Frontal cortex (tissue), 4 donors: ENCODE measurements around the gene TRAM2. TPM values are rescaled to one million over a fixed set of nuclear protein-coding genes. Genes with fewer than 3 reads are reported as not detected.

Source experiments
- DNase-seq, 2 donors: peaks; one replicate each; pipeline ENCODE4 v3.0.0; 2012; ENCODE audit warnings: low spot score in 2 of 2
- FAIRE-seq: peaks from 2 replicates; lab custom pipeline; 2012; peaks lifted over from hg19 to GRCh38; lab: Jason Lieb, UNC
- total RNA-seq: library from RNA; depleted of rRNA; stranded (reverse); fragments of >200 nt; gene quantifications from one replicate; pipeline ENCODE4 v1.2.3, GENCODE V29; 2014
- donor health status: control.
- donor health status: control.
- donor health status: control.

The TRAM2 gene
- total RNA-seq, 1 donor from 2014 or later, result 2.0 TPM

GRCh38 chr6:52535711-52536423 is 41.0 kb downstream of the TRAM2 start:
- no peak for FAIRE-seq
- DNase-seq, result no peak

- no peak for FAIRE-seq
- no peak for DNase-seq
These were observed 41.9 kb downstream of the TRAM2 start for GRCh38 chr6:52534966-52535390.

DNA sequence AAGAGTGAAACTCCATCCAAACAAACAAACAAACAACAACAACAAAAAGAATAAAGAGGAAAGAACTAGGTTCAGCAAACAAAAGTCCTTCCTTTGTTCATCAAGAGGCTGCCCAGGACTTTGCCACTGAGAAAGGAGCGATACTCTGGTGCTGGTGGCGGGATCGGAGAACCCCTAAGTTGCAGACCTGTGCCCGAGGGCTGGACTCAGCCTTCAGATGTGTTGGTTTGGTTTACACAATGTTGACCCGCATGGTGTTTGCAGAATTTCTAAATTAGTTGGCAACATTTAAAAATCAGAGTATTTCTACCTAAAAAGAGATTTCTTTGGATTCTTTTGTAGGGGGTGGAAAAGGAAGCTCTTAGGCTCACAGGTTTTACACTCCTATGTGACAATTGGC is 42.5 kb downstream of the TRAM2 start:
- FAIRE-seq, result no peak
- DNase-seq, result no peak

DNA sequence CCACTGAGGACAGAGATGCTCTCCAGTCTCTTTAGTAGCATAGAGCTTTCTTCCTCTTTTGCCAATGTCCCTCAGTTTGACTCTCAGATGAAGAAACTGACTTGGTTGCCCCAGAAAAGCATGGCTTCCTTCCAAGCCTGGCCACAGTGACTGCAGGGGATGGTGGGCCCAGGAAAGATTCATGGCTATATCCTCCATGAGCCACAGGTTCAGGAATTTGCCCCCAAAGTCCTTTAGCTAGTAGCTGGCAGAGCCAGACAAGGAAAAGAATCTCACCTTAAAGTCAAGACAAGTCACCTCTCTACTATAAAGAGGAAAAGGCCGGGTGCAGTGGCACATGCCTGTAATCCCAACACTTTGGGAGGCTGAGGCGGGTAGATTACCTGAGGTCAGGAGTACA is 43.4 kb downstream of the TRAM2 start:
- no peak for FAIRE-seq

DNA sequence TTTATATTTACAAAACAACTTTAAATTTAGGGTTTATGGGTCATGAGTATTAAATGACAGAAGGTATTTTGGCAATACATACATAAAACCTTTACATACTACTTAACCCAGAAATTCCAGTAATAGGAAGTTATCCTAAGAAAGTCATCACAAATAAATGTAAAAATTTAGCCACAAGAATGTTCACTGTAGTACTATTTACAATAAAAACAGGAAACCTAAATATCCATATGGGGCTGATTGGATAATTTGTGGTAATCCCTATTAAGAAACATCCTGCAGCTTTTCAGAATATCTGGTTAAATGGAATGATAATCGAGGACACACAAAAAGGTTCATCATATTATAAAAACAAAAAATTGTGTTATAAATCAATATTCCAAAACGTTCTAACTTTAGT is 44.4 kb downstream of the TRAM2 start:
- no peak for DNase-seq
- FAIRE-seq, result no peak

More for the DNA sequence above, 43.4 kb downstream of the TRAM2 start:
- no peak for DNase-seq

- FAIRE-seq, result no peak
- DNase-seq, result no peak
These were observed 45.0 kb downstream of the TRAM2 start for GRCh38 chr6:52531834-52532233.

DNA sequence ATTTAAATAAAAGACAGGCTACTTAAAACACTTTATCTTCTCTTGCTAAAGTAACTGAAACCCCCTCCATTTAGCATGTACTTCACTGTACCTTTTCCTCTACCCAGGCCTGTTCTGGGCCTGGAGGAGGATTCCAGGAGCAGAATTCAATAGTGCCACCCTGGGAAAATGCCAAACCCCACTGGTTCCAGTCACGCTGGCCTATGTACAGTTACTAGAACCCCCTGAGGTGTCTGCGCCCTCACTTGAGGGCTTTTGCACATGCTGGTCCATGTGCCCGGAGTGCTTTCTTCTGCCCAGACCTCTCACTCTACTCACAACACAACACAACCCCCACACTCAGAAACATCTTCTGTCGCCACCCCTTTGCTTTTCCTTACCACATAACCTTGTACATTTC is 45.5 kb downstream of the TRAM2 start:
- DNase-seq (no peak), FAIRE-seq (no peak)

- no peak for DNase-seq
- no peak for FAIRE-seq
These were observed 46.5 kb downstream of the TRAM2 start for GRCh38 chr6:52530351-52530750.

DNA sequence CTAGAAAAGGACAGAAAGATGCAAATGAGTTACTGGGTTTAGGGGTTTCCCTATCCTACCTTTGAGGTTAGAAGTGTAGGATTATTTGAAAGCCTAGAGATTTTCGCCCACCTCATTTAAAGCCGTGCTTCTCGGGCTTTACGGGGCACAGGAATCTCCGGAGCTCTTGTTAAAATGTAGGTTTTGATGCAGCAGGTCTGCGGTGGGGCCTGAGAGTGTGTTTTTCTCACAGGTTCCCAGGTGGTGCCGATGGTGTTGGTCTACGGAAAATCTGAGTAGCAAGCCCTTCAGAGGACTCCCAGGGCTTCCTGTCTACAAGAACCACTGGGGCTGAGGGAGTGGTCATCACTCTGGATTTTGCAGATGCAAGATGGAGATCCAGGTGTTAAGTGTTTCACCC is 47.5 kb downstream of the TRAM2 start:
- FAIRE-seq, result no peak

DNA sequence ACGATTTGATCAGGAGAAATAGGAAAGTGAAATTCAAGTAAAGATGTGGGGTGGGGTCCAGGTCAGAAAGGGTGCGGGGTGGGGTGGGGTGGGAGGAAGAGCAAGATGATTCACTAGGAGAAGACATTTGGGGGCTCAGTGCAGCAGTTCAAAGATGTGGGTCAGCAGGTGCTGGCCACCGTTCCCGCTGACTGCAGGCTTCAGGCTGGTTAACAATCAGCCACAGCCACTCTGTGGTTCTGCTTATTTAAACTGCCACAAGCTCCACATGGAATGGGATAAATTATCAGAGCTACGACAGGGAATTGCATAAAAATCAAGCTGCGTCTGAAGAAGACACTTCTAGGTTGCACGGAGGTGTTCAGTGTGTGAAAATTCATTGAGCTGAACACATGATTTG is 49.4 kb downstream of the TRAM2 start:
- FAIRE-seq, result no peak
- no peak for DNase-seq

More for the DNA sequence above, 47.5 kb downstream of the TRAM2 start:
- DNase-seq, result no peak

DNA sequence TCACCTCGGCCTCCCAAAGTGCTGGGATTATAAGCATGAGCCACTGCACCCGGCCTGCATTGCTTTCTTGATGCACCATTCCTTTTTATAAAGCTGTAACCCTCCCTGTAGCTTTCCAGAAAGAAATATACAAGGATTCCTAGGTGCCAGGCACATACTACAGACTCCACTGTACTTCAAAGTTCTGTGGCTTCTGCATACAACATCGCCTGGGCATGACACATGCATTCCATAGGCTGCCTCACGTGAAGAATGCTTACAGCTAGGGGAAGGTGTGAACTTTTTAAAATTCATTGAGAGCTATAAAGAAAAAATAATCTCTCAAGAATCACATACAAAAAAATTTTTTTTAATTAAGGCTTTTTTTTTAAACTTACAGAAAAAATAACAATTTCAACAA is 50.2 kb downstream of the TRAM2 start:
- FAIRE-seq, result no peak
- no peak for DNase-seq

DNA sequence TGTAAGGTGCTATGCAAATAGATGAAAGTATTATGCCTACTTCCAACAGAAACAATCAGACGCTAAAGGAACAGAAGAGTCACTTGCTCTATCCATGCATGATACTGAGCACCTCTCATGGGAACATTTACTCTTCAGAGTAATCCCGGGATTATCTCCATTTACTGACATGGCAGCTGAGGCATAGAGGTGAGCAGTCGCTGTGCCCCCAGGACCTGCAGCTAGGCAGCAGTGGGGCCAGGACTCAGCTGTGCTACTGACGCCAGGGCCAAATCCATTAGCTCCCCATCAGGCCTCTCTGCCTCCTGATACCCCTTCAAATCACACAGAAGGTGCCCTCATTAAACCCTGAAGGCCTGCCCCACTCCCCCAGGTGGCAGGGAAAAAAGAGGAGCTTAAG is 51.9 kb downstream of the TRAM2 start:
- DNase-seq (no peak), FAIRE-seq (no peak)

GRCh38 chr6:52523378-52524142 is 53.3 kb downstream of the TRAM2 start:
- no peak for DNase-seq
- no peak for FAIRE-seq

- no peak for FAIRE-seq
- DNase-seq, result no peak
These were observed 54.2 kb downstream of the TRAM2 start for GRCh38 chr6:52522655-52523054.

- DNase-seq (no peak), FAIRE-seq (no peak)
These were observed 54.7 kb downstream of the TRAM2 start for GRCh38 chr6:52522151-52522626.

DNA sequence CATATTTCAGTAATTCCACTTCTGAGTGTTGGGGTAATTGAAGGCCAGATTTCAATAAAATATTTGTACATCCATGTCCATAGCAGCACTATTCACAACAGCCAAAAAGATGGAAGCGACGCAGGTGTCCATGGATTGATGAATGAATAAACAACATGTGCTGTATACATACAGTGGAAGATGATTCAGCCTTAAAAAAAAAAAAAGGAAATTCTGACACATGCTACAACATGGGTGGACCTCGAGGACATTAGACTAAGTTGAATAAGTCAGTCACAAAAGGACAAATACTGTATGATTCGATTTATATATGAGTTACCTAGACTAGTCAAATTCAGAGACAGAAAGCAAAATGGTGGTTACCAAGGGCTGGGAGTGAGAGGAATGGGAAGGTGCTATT is 57.2 kb downstream of the TRAM2 start:
- DNase-seq, result no peak
- FAIRE-seq, result no peak

- DNase-seq, result no peak
- no peak for FAIRE-seq
These were observed 58.4 kb downstream of the TRAM2 start for GRCh38 chr6:52518279-52518945.

- FAIRE-seq (no peak), DNase-seq (peak; percentile 35 to 78)
These were observed 59.2 kb downstream of the TRAM2 start for GRCh38 chr6:52517502-52518278.

DNA sequence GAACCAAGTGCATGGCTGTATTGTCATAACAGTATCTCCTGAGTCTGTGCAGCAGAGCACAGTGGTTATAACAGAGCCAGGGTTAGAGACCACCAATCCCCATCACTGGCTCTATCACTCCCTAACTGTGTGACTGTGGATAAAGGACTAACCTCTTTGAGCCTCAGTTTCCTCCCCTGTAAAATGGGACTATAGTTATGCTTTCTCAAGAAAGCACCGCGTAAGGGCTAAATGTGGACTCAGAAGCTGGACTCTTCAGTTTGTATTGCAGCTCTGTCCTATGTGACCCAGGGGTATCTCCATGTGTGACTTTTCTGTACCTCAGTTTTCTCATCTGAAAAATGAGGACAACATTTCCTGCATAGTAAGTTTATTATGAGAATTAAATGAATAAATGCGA is 59.9 kb downstream of the TRAM2 start:
- FAIRE-seq (no peak), DNase-seq (no peak)

GRCh38 chr6:52516269-52516668 is 60.6 kb downstream of the TRAM2 start:
- DNase-seq, result no peak
- FAIRE-seq, result no peak
